ENCODE data around the gene GPANK1. TPM values are rescaled to one million over a fixed set of nuclear protein-coding genes. Genes with fewer than 3 reads are reported as not detected.
A peak's percentile ranks its signal among the peaks of the same experiment; 100 is the strongest.

GPANK1 gene
- total RNA-seq, 1 donor: 19.9 TPM

- peak overlapping the region; percentile 96 for H3K4me3 ChIP-seq (ENCODE audit: low read depth, low read length)
- TF ChIP-seq CTCF (IDR thresholded peaks at IDR 0.05; ENCODE audit: insufficient read depth, low read length): no peak
- DNase-seq (ENCODE audit: low read depth): no peak
Observed at GRCh38 chr6:31658983-31659648, 5.7 kb downstream of the GPANK1 start.

- no peak for TF ChIP-seq CTCF (IDR thresholded peaks at IDR 0.05; ENCODE audit: insufficient read depth, low read length)
- DNase-seq (ENCODE audit: low read depth): no peak
- H3K4me3 ChIP-seq (ENCODE audit: low read depth, low read length): no peak overlapping the region
Observed at GRCh38 chr6:31658158-31658688, 6.6 kb downstream of the GPANK1 start.

GRCh38 chr6:31657406-31658157 lies 7.2 kb downstream of the GPANK1 start:
- no peak overlapping the region for H3K4me3 ChIP-seq (ENCODE audit: low read depth, low read length)
- DNase-seq (ENCODE audit: low read depth): no peak
- no peak for TF ChIP-seq CTCF (IDR thresholded peaks at IDR 0.05; ENCODE audit: insufficient read depth, low read length)

GRCh38 chr6:31655349-31656237 lies 9.2 kb downstream of the GPANK1 start, which contains the start of gene APOM:
APOM (plus strand) TSS chr6:31655894; CDS start chr6:31655967, 73 bp downstream.
- no peak for DNase-seq (ENCODE audit: low read depth)
- no peak for TF ChIP-seq CTCF (IDR thresholded peaks at IDR 0.05; ENCODE audit: insufficient read depth, low read length)
- H3K4me3 ChIP-seq (ENCODE audit: low read depth, low read length): no peak within 1 kb of the TSS

- TF ChIP-seq CTCF (IDR thresholded peaks at IDR 0.05; ENCODE audit: insufficient read depth, low read length): no peak
Observed at GRCh38 chr6:31654574-31655348, 10.0 kb downstream of the GPANK1 start.

More at GRCh38 chr6:31654574-31655348, 10.0 kb downstream of the GPANK1 start:
- DNase-seq (ENCODE audit: low read depth): no peak
- H3K4me3 ChIP-seq (ENCODE audit: low read depth, low read length): no peak overlapping the region

Data from fibroblast of the aortic adventitia (primary cell).